Colonic mucosa (tissue), 4 donors: Measurements from ENCODE around the gene CHTF18. TPM values are rescaled to one million over a fixed set of nuclear protein-coding genes. Genes with fewer than 3 reads are reported as not detected.

Experiments
- DNase-seq: peaks from one replicate; pipeline ENCODE4 v3.0.0-alpha.2; 2020
- H3K27ac ChIP-seq: fragments of 200-600 bp; one replicate; pipeline ENCODE4 v1.8.0; 2021
- H3K27me3 ChIP-seq: fragments of 200-600 bp; one replicate; pipeline ENCODE4 v1.8.0; 2021
- H3K36me3 ChIP-seq: fragments of 200-600 bp; one replicate; pipeline ENCODE4 v1.8.0; 2021
- H3K4me1 ChIP-seq: fragments of 200-600 bp; one replicate; pipeline ENCODE4 v1.8.0; 2021; ENCODE audit warnings: mild to moderate bottlenecking
- H3K4me3 ChIP-seq: fragments of 200-600 bp; one replicate; pipeline ENCODE4 v1.8.0; 2021
- H3K9ac ChIP-seq, 2 donors: one replicate each; pipeline ENCODE4 v1.7.0; 2013; ENCODE audit warnings: control low read depth in 2 of 2, low read depth in 2 of 2, low read length in 2 of 2
- H3K9me3 ChIP-seq: fragments of 200-600 bp; one replicate; pipeline ENCODE4 v1.8.0; 2021
- CTCF ChIP-seq: fragments of 200-600 bp; IDR thresholded peaks from one replicate; pipeline ENCODE4 v1.8.0; 2022; ENCODE audit warnings: antibody characterized with exemption, mild to moderate bottlenecking
- intact Hi-C: fragments of 100-400 bp; cut with DNase I; formaldehyde crosslinking; loops from one replicate; pipeline ENCODE4 v1.14.1; 2022
- total RNA-seq, 2 donors: library from RNA; stranded (reverse); fragmentation: NEBNext Ultra II Directional in 1 of 2; extraction: Animal tissue kit (Norgen Biotek cat#: 25700) in 1 of 2; gene quantifications; one replicate each; pipeline ENCODE4 v1.2.1, GENCODE V29; 2021
- donor health status: healthy.
- donor health status: DM: no; HTN: no; CAD: no.
- donor health status: DM: no; HTN: no; CAD: no.

CHTF18 gene
- total RNA-seq, 2 donors from 2014 or later: 16.5 to 111 TPM

DNA sequence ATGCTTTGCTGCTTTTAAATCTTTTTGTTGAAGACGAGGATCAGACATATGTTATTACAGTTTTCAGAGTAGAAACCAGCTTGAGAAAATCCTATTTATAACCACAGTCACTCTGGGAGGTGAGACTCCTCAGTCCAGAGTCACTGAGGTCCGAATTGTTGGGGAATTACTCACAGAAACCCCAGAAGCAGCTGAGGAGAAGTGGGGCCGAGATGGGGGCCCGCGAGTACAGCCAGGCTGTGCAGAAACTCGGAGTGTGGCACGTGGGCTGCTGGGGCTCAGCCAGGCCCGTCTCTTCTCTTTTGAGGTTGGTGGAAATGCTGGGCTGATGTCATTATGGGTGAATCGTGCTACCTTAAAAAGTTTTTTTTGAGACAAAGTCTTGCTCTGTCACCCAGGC is 26.6 kb downstream of the CHTF18 start:
- Histone ChIP-seq H3K27me3 (peaks cover 28% of the 10 kb centered on the region), H3K36me3 (no peaks in the 10 kb centered on the region), H3K4me1 (no peaks in the 10 kb centered on the region), H3K27ac (no peak overlapping the region), H3K4me3 (no peak overlapping the region), H3K9ac (no peak overlapping the region), H3K9me3 (no peaks in the 10 kb centered on the region)
- no peak for TF ChIP-seq CTCF
- DNase-seq: no peak
- intact Hi-C loops: loop anchor here (2.0 kb wide), 1 partner anchor 240 kb away; no protein-coding TSS in a partner anchor

DNA sequence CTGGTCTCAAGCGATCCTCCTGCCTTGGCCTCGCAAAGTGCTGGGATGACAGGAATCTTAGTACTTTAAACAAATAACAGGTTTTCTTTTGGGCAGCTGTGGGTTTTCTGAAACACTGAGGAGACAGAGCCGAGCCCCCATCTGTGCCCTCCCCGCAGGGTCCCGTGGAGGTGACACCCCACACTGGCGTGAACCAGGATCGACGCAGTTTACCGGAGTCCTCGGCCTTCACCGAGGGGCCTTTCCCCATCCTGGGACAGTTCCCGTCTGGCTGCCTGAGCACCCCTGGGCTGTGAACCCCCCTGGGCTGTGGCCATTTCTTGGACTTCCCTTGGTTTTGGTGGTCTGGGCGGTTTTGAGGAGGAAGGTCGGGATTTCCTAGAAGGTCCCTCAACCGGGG is 27.4 kb downstream of the CHTF18 start:
- Histone ChIP-seq H3K27me3 (peaks cover 28% of the 10 kb centered on the region), H3K9me3 (no peaks in the 10 kb centered on the region), H3K4me3 (no peak overlapping the region), H3K9ac (no peak overlapping the region), H3K36me3 (no peaks in the 10 kb centered on the region), H3K4me1 (no peaks in the 10 kb centered on the region), H3K27ac (no peak overlapping the region)
- no peak for TF ChIP-seq CTCF
- intact Hi-C loops: loop anchor here (2.0 kb wide), 1 partner anchor 239 kb away; no protein-coding TSS in a partner anchor
- DNase-seq: no peak

- no peaks in the 10 kb centered on the region for H3K9me3 ChIP-seq
- H3K9ac ChIP-seq: no peak overlapping the region
- H3K27ac ChIP-seq: no peak overlapping the region
- no peaks in the 10 kb centered on the region for H3K4me1 ChIP-seq
- no peak for DNase-seq
- intact Hi-C loops: no loop called here
- H3K4me3 ChIP-seq: no peak overlapping the region
- no peaks in the 10 kb centered on the region for H3K36me3 ChIP-seq
- TF ChIP-seq CTCF: no peak
- peaks cover 24% of the 10 kb centered on the region for H3K27me3 ChIP-seq
Measured at GRCh38 chr16:817001-817906, 28.8 kb downstream of the CHTF18 start.

DNA sequence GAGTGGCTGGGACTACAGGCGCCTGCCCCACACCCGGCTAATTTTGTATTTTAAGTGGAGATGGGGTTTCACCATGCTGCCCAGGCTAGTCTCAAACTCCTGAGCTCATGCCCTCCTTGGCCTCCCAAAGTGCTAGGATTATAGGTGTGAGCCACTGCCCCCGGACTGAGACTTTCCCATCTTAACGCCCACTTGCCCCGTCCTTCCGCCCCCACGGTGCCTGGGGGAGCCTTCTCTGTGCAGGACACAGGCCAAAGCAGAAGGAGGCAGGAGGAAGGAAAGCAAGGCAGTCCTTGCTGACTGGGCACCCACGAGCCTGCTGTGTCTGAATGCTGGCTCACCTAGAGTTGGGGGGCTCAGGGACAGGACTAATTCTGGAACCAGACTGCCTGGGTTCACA is 29.7 kb downstream of the CHTF18 start:
- intact Hi-C loops: no loop called here
- no peaks in the 10 kb centered on the region for H3K9me3 ChIP-seq
- H3K27ac ChIP-seq: no peak overlapping the region
- no peak overlapping the region for H3K9ac ChIP-seq
- no peak for DNase-seq
- H3K4me1 ChIP-seq: no peaks in the 10 kb centered on the region
- H3K4me3 ChIP-seq: no peak overlapping the region
- H3K27me3 ChIP-seq: peaks cover 15% of the 10 kb centered on the region
- no peaks in the 10 kb centered on the region for H3K36me3 ChIP-seq
- no peak for TF ChIP-seq CTCF

DNA sequence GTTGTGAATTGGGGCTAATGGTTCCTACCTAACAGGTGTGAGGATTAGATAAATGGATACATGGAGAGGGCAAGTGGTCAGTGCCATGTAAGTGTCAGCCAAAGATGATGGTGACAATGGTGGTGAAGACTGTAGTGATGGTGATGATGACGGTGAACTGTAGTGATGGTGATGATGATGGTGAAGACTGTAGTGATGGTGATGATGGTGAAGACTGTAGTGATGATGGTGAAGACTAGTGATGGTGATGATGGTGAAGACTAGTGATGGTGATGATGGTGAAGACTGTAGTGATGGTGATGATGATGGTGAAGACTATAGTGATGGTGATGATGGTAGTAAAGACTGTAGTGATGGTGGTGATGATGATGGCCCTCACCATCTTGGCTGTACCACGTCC is 30.2 kb downstream of the CHTF18 start:
- Histone ChIP-seq H3K36me3 (no peaks in the 10 kb centered on the region), H3K27ac (no peak overlapping the region), H3K4me3 (no peak overlapping the region), H3K9ac (no peak overlapping the region), H3K9me3 (no peaks in the 10 kb centered on the region), H3K4me1 (no peaks in the 10 kb centered on the region), H3K27me3 (peaks cover 10% of the 10 kb centered on the region)
- no peak for DNase-seq
- intact Hi-C loops: no loop called here
- no peak for TF ChIP-seq CTCF
